Measurements from ENCODE around the gene TMEM132E.

TMEM132E gene

GRCh38 chr17:34673516-34673915, 94.1 kb downstream of the TMEM132E start:
- Mint-ChIP-seq H3K27me3 (peaks cover 6% of the 10 kb centered on the region), H3K9me3 (no peaks in the 10 kb centered on the region), H3K27ac (no peak overlapping the region), H3K4me3 (no peak overlapping the region), H3K4me1 (no peaks in the 10 kb centered on the region), H3K36me3 (no peaks in the 10 kb centered on the region)

GRCh38 chr17:34673995-34674890, 94.9 kb downstream of the TMEM132E start:
- H3K9me3 Mint-ChIP-seq = no peaks in the 10 kb centered on the region
- no peak overlapping the region for H3K4me3 Mint-ChIP-seq
- peaks cover 8% of the 10 kb centered on the region for H3K27me3 Mint-ChIP-seq
- no peak overlapping the region for H3K27ac Mint-ChIP-seq
- no peaks in the 10 kb centered on the region for H3K4me1 Mint-ChIP-seq
- no peaks in the 10 kb centered on the region for H3K36me3 Mint-ChIP-seq

GRCh38 chr17:34675143-34675542, 95.8 kb downstream of the TMEM132E start:
- no peak overlapping the region for H3K27ac Mint-ChIP-seq
- no peaks in the 10 kb centered on the region for H3K36me3 Mint-ChIP-seq
- H3K27me3 Mint-ChIP-seq = peaks cover 8% of the 10 kb centered on the region
- H3K9me3 Mint-ChIP-seq = no peaks in the 10 kb centered on the region
- H3K4me1 Mint-ChIP-seq = no peaks in the 10 kb centered on the region
- H3K4me3 Mint-ChIP-seq = no peak overlapping the region

- no peak overlapping the region for H3K27ac Mint-ChIP-seq
- no peaks in the 10 kb centered on the region for H3K4me1 Mint-ChIP-seq
- H3K27me3 Mint-ChIP-seq = peaks cover 10% of the 10 kb centered on the region
- H3K9me3 Mint-ChIP-seq = no peaks in the 10 kb centered on the region
- no peak overlapping the region for H3K4me3 Mint-ChIP-seq
- no peaks in the 10 kb centered on the region for H3K36me3 Mint-ChIP-seq
These were observed 96.2 kb downstream of the TMEM132E start for GRCh38 chr17:34675605-34676004.

GRCh38 chr17:34680151-34680550, 100.8 kb downstream of the TMEM132E start:
- Mint-ChIP-seq H3K36me3 (no peaks in the 10 kb centered on the region), H3K27me3 (peaks cover 17% of the 10 kb centered on the region), H3K4me1 (no peaks in the 10 kb centered on the region)

GRCh38 chr17:34682305-34682704, 102.9 kb downstream of the TMEM132E start:
- Mint-ChIP-seq H3K4me3 (no peak overlapping the region), H3K4me1 (no peaks in the 10 kb centered on the region), H3K27me3 (peaks cover 20% of the 10 kb centered on the region), H3K9me3 (peaks cover 4% of the 10 kb centered on the region), H3K36me3 (no peaks in the 10 kb centered on the region), H3K27ac (no peak overlapping the region)

More at GRCh38 chr17:34680151-34680550, 100.8 kb downstream of the TMEM132E start:
- Mint-ChIP-seq H3K4me3 (no peak overlapping the region), H3K27ac (no peak overlapping the region), H3K9me3 (peaks cover 4% of the 10 kb centered on the region)

- no peak overlapping the region for H3K4me3 Mint-ChIP-seq
- no peak overlapping the region for H3K27ac Mint-ChIP-seq
- H3K36me3 Mint-ChIP-seq = peaks cover 2% of the 10 kb centered on the region
- peaks cover 8% of the 10 kb centered on the region for H3K9me3 Mint-ChIP-seq
- H3K4me1 Mint-ChIP-seq = no peaks in the 10 kb centered on the region
- peaks cover 25% of the 10 kb centered on the region for H3K27me3 Mint-ChIP-seq
These were observed 104.0 kb downstream of the TMEM132E start for GRCh38 chr17:34683390-34683789.

Measured in activated naive CD4-positive, alpha-beta T cell treated with anti-CD3 and anti-CD28 coated beads, Interleukin-2, amount 50 U/mL, for 24 hours (primary cell).